PC-3 (cell line): Measurements from ENCODE around the gene STAT5A. TPM values are rescaled to one million over a fixed set of nuclear protein-coding genes. Genes with fewer than 3 reads are reported as not detected.

Experiments
- ATAC-seq: fragments of 200-7000 bp; cut with Tn5 transposase; 2 replicates; pipeline ENCODE4 v1.9.1; 2020; ENCODE audit warnings: mild to moderate bottlenecking, moderate library complexity
- BruUV-seq: library from RNA; stranded (reverse); fragments of 400-500 nt; replicated peaks from 2 replicates; lab custom pipeline; 2021; lab: Mats Ljungman, UMichigan
- CTCF ChIA-PET: fragments of 300-600 bp; sonication (Branson Sonifier 250); formaldehyde crosslinking; loops from one replicate; lab custom pipeline; 2022; ENCODE audit warnings: antibody characterized with exemption; lab: Charles Lee
- POLR2A ChIA-PET: fragments of 300-600 bp; sonication (Branson Sonifier 250); formaldehyde crosslinking; loops from one replicate; lab custom pipeline; 2022; ENCODE audit warnings: antibody characterized with exemption; ENCODE audit not compliant: unreplicated experiment; lab: Charles Lee
- DNase-seq: peaks from one replicate; pipeline ENCODE4 v3.0.0-alpha.2; 2015
- H2AFZ ChIP-seq: fragments of 300-600 bp; sonication (generic); 2 replicates; pipeline ENCODE4 v1.6.0; 2016; ENCODE audit warnings: antibody characterized with exemption, low read length
- H3F3A ChIP-seq: fragments of 300-600 bp; sonication (generic); one replicate; pipeline ENCODE4 v1.6.0; 2017; ENCODE audit warnings: antibody characterized with exemption, low read length, control low read depth, mild to moderate bottlenecking; ENCODE audit not compliant: unreplicated experiment
- H3K27ac ChIP-seq: fragments of 300-600 bp; sonication (generic); 2 replicates; pipeline ENCODE4 v1.5.1; 2016; ENCODE audit warnings: mild to moderate bottlenecking, low read length
- H3K27me3 ChIP-seq: fragments of 300-600 bp; sonication (generic); 2 replicates; pipeline ENCODE4 v1.6.1; 2016; ENCODE audit warnings: low read length, mixed read lengths
- H3K36me3 ChIP-seq: fragments of 300-600 bp; sonication (generic); 2 replicates; pipeline ENCODE4 v1.6.1; 2016; ENCODE audit warnings: low read depth, mixed run types, low read length, mixed read lengths
- H3K4me1 ChIP-seq: fragments of 300-600 bp; sonication (generic); 2 replicates; pipeline ENCODE4 v1.5.1; 2016; ENCODE audit warnings: low read length; ENCODE audit not compliant: insufficient read depth
- H3K4me2 ChIP-seq: fragments of 300-600 bp; sonication (generic); 2 replicates; pipeline ENCODE4 v1.6.0; 2016; ENCODE audit warnings: low read length
- H3K4me3 ChIP-seq: fragments of 300-600 bp; sonication (generic); 2 replicates; pipeline ENCODE4 v1.5.1; 2016; ENCODE audit warnings: mild to moderate bottlenecking, low read length, mixed read lengths
- H3K79me2 ChIP-seq: fragments of 300-600 bp; sonication (generic); 2 replicates; pipeline ENCODE4 v1.6.1; 2017; ENCODE audit warnings: low read length, mixed read lengths
- H3K9ac ChIP-seq: fragments of 300-600 bp; sonication (generic); 2 replicates; pipeline ENCODE4 v1.6.0; 2016; ENCODE audit warnings: mild to moderate bottlenecking, low read length
- H3K9me2 ChIP-seq: fragments of 300-600 bp; sonication (generic); replicated peaks from 2 replicates; pipeline ENCODE4 v1.6.1; 2016; ENCODE audit warnings: mixed run types, low read length, mixed read lengths
- H3K9me3 ChIP-seq: fragments of 300-600 bp; sonication (generic); 2 replicates; pipeline ENCODE4 v1.6.1; 2016; ENCODE audit warnings: low read length, mixed read lengths
- H4K20me1 ChIP-seq: fragments of 300-600 bp; sonication (generic); 2 replicates; pipeline ENCODE4 v1.6.1; 2016; ENCODE audit warnings: low read length, mixed read lengths
- CTCF ChIP-seq: fragments of 300-600 bp; sonication (generic); conservative IDR thresholded peaks from 2 replicates; pipeline ENCODE4 v1.5.1; 2017; ENCODE audit warnings: antibody characterized with exemption, low read depth, mild to moderate bottlenecking, low read length
- EZH2 ChIP-seq: fragments of 300-600 bp; sonication (generic); IDR thresholded peaks from one replicate; pipeline ENCODE4 v1.6.1; 2017; ENCODE audit warnings: antibody characterized with exemption, mild to moderate bottlenecking, low read length; ENCODE audit not compliant: unreplicated experiment
- EZH2phosphoT487 ChIP-seq: fragments of 300-600 bp; sonication (generic); IDR thresholded peaks from 2 replicates; pipeline ENCODE4 v1.6.1; 2018; ENCODE audit warnings: mild to moderate bottlenecking, antibody characterized with exemption, low read length, borderline replicate concordance
- intact Hi-C: fragments of 100-400 bp; cut with micrococcal nuclease; formaldehyde crosslinking; loops from 2 replicates; pipeline ENCODE4 v1.9.0; 2023
- total RNA-seq: library from RNA; depleted of rRNA; stranded (reverse); fragments of >200 nt; gene quantifications from 2 replicates; pipeline ENCODE4 v1.2.3, GENCODE V29; 2014

Gene STAT5A
- total RNA-seq, 1 experiment from 2014 or later, result not detected

- H4K20me1 ChIP-seq, result no peaks in the 10 kb centered on the region
- H3K9me2 ChIP-seq, result no peaks in the 10 kb centered on the region
- ATAC-seq, result no peak
- no peak overlapping the region for H3K27ac ChIP-seq
- no peaks in the 10 kb centered on the region for H3F3A ChIP-seq
- POLR2A ChIA-PET, result no interaction called here
- no peaks in the 10 kb centered on the region for H3K79me2 ChIP-seq
- no peak for TF ChIP-seq EZH2phosphoT487
- no peak for TF ChIP-seq CTCF
- TF ChIP-seq EZH2, result no peak
- no peaks in the 10 kb centered on the region for H3K27me3 ChIP-seq
- H3K4me3 ChIP-seq, result no peak overlapping the region
- H3K9ac ChIP-seq, result no peak overlapping the region
- no TSS peak for BruUV-seq
- no peaks in the 10 kb centered on the region for H3K9me3 ChIP-seq
- CTCF ChIA-PET, result no interaction called here
- no peak overlapping the region for H3K4me2 ChIP-seq
- DNase-seq, result no peak
- H3K4me1 ChIP-seq, result no peaks in the 10 kb centered on the region
- H2AFZ ChIP-seq, result no peak overlapping the region
- intact Hi-C loops, result no loop called here
- H3K36me3 ChIP-seq, result no peaks in the 10 kb centered on the region
Observed at GRCh38 chr17:42252597-42253550, 35.4 kb upstream of the STAT5A start.

- H3K27me3 ChIP-seq, result no peaks in the 10 kb centered on the region
- H4K20me1 ChIP-seq, result no peaks in the 10 kb centered on the region
- no peak overlapping the region for H3K9ac ChIP-seq
- H3K79me2 ChIP-seq, result no peaks in the 10 kb centered on the region
- TF ChIP-seq EZH2 (no peak), EZH2phosphoT487 (no peak), CTCF (no peak)
- ChIA-PET POLR2A (no interaction called here), CTCF (no interaction called here)
- BruUV-seq, result no TSS peak
- ATAC-seq (no peak), DNase-seq (no peak)
- H3K4me2 ChIP-seq, result no peak overlapping the region
- no peaks in the 10 kb centered on the region for H3K36me3 ChIP-seq
- H3F3A ChIP-seq, result no peaks in the 10 kb centered on the region
- no peak overlapping the region for H3K27ac ChIP-seq
- H3K4me3 ChIP-seq, result no peak overlapping the region
- no peaks in the 10 kb centered on the region for H3K4me1 ChIP-seq
- H3K9me3 ChIP-seq, result no peaks in the 10 kb centered on the region
- no peaks in the 10 kb centered on the region for H3K9me2 ChIP-seq
- intact Hi-C loops, result no loop called here
- no peak overlapping the region for H2AFZ ChIP-seq
Observed at GRCh38 chr17:42253578-42253977, 34.7 kb upstream of the STAT5A start.

- TF ChIP-seq CTCF, result no peak
- no peak for TF ChIP-seq EZH2phosphoT487
- no peak for TF ChIP-seq EZH2
- ChIA-PET POLR2A (no interaction called here), CTCF (no interaction called here)
- H3K9me2 ChIP-seq, result no peaks in the 10 kb centered on the region
- no peaks in the 10 kb centered on the region for H3K36me3 ChIP-seq
- no peaks in the 10 kb centered on the region for H4K20me1 ChIP-seq
- no peak overlapping the region for H2AFZ ChIP-seq
- H3K9me3 ChIP-seq, result no peaks in the 10 kb centered on the region
- ATAC-seq (no peak), DNase-seq (no peak)
- no peaks in the 10 kb centered on the region for H3K27me3 ChIP-seq
- no peak overlapping the region for H3K4me2 ChIP-seq
- H3F3A ChIP-seq, result no peaks in the 10 kb centered on the region
- intact Hi-C loops, result no loop called here
- no peak overlapping the region for H3K4me3 ChIP-seq
- H3K9ac ChIP-seq, result no peak overlapping the region
- no peaks in the 10 kb centered on the region for H3K79me2 ChIP-seq
- no peak overlapping the region for H3K27ac ChIP-seq
- no TSS peak for BruUV-seq
- H3K4me1 ChIP-seq, result no peaks in the 10 kb centered on the region
Observed at GRCh38 chr17:42255445-42255844, 32.9 kb upstream of the STAT5A start.
